PC-3 (cell line): ENCODE measurements around the gene MAN1B1. TPM values are rescaled to one million over a fixed set of nuclear protein-coding genes. Genes with fewer than 3 reads are reported as not detected.

Source experiments
- ATAC-seq: fragments of 200-7000 bp; cut with Tn5 transposase; 2 replicates; pipeline ENCODE4 v1.9.1; 2020; ENCODE audit warnings: mild to moderate bottlenecking, moderate library complexity
- BruUV-seq: library from RNA; stranded (reverse); fragments of 400-500 nt; replicated peaks from 2 replicates; lab custom pipeline; 2021; lab: Mats Ljungman, UMichigan
- CTCF ChIA-PET: fragments of 300-600 bp; sonication (Branson Sonifier 250); formaldehyde crosslinking; loops from one replicate; lab custom pipeline; 2022; ENCODE audit warnings: antibody characterized with exemption; lab: Charles Lee
- POLR2A ChIA-PET: fragments of 300-600 bp; sonication (Branson Sonifier 250); formaldehyde crosslinking; loops from one replicate; lab custom pipeline; 2022; ENCODE audit warnings: antibody characterized with exemption; ENCODE audit not compliant: unreplicated experiment; lab: Charles Lee
- DNase-seq: peaks from one replicate; pipeline ENCODE4 v3.0.0-alpha.2; 2015
- H2AFZ ChIP-seq: fragments of 300-600 bp; sonication (generic); 2 replicates; pipeline ENCODE4 v1.6.0; 2016; ENCODE audit warnings: antibody characterized with exemption, low read length
- H3F3A ChIP-seq: fragments of 300-600 bp; sonication (generic); one replicate; pipeline ENCODE4 v1.6.0; 2017; ENCODE audit warnings: antibody characterized with exemption, low read length, control low read depth, mild to moderate bottlenecking; ENCODE audit not compliant: unreplicated experiment
- H3K27ac ChIP-seq: fragments of 300-600 bp; sonication (generic); 2 replicates; pipeline ENCODE4 v1.5.1; 2016; ENCODE audit warnings: mild to moderate bottlenecking, low read length
- H3K27me3 ChIP-seq: fragments of 300-600 bp; sonication (generic); 2 replicates; pipeline ENCODE4 v1.6.1; 2016; ENCODE audit warnings: low read length, mixed read lengths
- H3K36me3 ChIP-seq: fragments of 300-600 bp; sonication (generic); 2 replicates; pipeline ENCODE4 v1.6.1; 2016; ENCODE audit warnings: low read depth, mixed run types, low read length, mixed read lengths
- H3K4me1 ChIP-seq: fragments of 300-600 bp; sonication (generic); 2 replicates; pipeline ENCODE4 v1.5.1; 2016; ENCODE audit warnings: low read length; ENCODE audit not compliant: insufficient read depth
- H3K4me2 ChIP-seq: fragments of 300-600 bp; sonication (generic); 2 replicates; pipeline ENCODE4 v1.6.0; 2016; ENCODE audit warnings: low read length
- H3K4me3 ChIP-seq: fragments of 300-600 bp; sonication (generic); 2 replicates; pipeline ENCODE4 v1.5.1; 2016; ENCODE audit warnings: mild to moderate bottlenecking, low read length, mixed read lengths
- H3K79me2 ChIP-seq: fragments of 300-600 bp; sonication (generic); 2 replicates; pipeline ENCODE4 v1.6.1; 2017; ENCODE audit warnings: low read length, mixed read lengths
- H3K9ac ChIP-seq: fragments of 300-600 bp; sonication (generic); 2 replicates; pipeline ENCODE4 v1.6.0; 2016; ENCODE audit warnings: mild to moderate bottlenecking, low read length
- H3K9me2 ChIP-seq: fragments of 300-600 bp; sonication (generic); replicated peaks from 2 replicates; pipeline ENCODE4 v1.6.1; 2016; ENCODE audit warnings: mixed run types, low read length, mixed read lengths
- H3K9me3 ChIP-seq: fragments of 300-600 bp; sonication (generic); 2 replicates; pipeline ENCODE4 v1.6.1; 2016; ENCODE audit warnings: low read length, mixed read lengths
- H4K20me1 ChIP-seq: fragments of 300-600 bp; sonication (generic); 2 replicates; pipeline ENCODE4 v1.6.1; 2016; ENCODE audit warnings: low read length, mixed read lengths
- EZH2 ChIP-seq: fragments of 300-600 bp; sonication (generic); IDR thresholded peaks from one replicate; pipeline ENCODE4 v1.6.1; 2017; ENCODE audit warnings: antibody characterized with exemption, mild to moderate bottlenecking, low read length; ENCODE audit not compliant: unreplicated experiment
- EZH2phosphoT487 ChIP-seq: fragments of 300-600 bp; sonication (generic); IDR thresholded peaks from 2 replicates; pipeline ENCODE4 v1.6.1; 2018; ENCODE audit warnings: mild to moderate bottlenecking, antibody characterized with exemption, low read length, borderline replicate concordance
- intact Hi-C: fragments of 100-400 bp; cut with micrococcal nuclease; formaldehyde crosslinking; loops from 2 replicates; pipeline ENCODE4 v1.9.0; 2023
- total RNA-seq: library from RNA; depleted of rRNA; stranded (reverse); fragments of >200 nt; gene quantifications from 2 replicates; pipeline ENCODE4 v1.2.3, GENCODE V29; 2014; rRNA removed
- TF ChIP-seq, protein P1 (sequence below): fragments of 300-600 bp; sonication (generic); conservative IDR thresholded peaks from 2 replicates; pipeline ENCODE4 v1.5.1; 2017; ENCODE audit warnings: antibody characterized with exemption, low read depth, mild to moderate bottlenecking, low read length

The MAN1B1 gene
- total RNA-seq, 1 experiment from 2014 or later = 65.5 TPM

DNA sequence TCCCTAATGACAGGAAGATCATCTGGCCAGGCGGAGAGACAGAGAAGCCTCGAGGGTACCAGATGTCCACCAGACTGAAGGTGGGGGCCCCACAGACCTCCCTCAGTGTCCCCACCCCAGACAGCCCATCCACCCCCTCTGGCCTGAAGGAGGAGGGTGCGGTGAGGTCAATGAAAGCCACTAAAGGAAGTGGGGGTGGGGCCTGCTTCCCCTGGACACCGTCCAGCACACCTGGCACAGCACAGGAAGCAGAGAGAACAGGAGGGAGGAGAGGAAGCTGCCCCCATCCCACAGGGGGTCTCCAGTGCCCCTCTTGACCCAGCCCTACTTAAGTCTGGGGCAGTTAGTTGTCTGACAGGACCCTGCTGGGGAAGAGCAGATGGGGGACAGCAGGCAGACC lies 71.8 kb downstream of the MAN1B1 start:
- intact Hi-C loops = no loop called here
- no peaks in the 10 kb centered on the region for H3K9me2 ChIP-seq
- H3K9ac ChIP-seq = no peak overlapping the region
- CTCF ChIA-PET = no interaction called here
- no peaks in the 10 kb centered on the region for H3K9me3 ChIP-seq
- H3K36me3 ChIP-seq = no peaks in the 10 kb centered on the region
- TF ChIP-seq EZH2 = no peak
- no peak for TF ChIP-seq EZH2phosphoT487
- TF ChIP-seq, protein P1, sequence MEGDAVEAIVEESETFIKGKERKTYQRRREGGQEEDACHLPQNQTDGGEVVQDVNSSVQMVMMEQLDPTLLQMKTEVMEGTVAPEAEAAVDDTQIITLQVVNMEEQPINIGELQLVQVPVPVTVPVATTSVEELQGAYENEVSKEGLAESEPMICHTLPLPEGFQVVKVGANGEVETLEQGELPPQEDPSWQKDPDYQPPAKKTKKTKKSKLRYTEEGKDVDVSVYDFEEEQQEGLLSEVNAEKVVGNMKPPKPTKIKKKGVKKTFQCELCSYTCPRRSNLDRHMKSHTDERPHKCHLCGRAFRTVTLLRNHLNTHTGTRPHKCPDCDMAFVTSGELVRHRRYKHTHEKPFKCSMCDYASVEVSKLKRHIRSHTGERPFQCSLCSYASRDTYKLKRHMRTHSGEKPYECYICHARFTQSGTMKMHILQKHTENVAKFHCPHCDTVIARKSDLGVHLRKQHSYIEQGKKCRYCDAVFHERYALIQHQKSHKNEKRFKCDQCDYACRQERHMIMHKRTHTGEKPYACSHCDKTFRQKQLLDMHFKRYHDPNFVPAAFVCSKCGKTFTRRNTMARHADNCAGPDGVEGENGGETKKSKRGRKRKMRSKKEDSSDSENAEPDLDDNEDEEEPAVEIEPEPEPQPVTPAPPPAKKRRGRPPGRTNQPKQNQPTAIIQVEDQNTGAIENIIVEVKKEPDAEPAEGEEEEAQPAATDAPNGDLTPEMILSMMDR = no peak
- POLR2A ChIA-PET = no interaction called here
- H3K4me2 ChIP-seq = no peak overlapping the region
- no peak overlapping the region for H3K27ac ChIP-seq
- no peaks in the 10 kb centered on the region; the same call in 1 of the 2 replicates for H3K4me1 ChIP-seq
- no peak for ATAC-seq
- no peak overlapping the region for H3K4me3 ChIP-seq
- peaks cover 17% of the 10 kb centered on the region for H3K27me3 ChIP-seq
- BruUV-seq = no TSS peak
- no peaks in the 10 kb centered on the region for H4K20me1 ChIP-seq
- no peaks in the 10 kb centered on the region for H3K79me2 ChIP-seq
- H3F3A ChIP-seq = no peaks in the 10 kb centered on the region
- no peak for DNase-seq
- no peak overlapping the region for H2AFZ ChIP-seq

Other genes with a start within 250 kb of the MAN1B1 start
- gene AJM1, start 244.5 kb upstream of the MAN1B1 start, total RNA-seq = 1.4 and 2.6 TPM in 2 replicates
- 83.2 and 111 TPM in 2 replicates for gene PHPT1, start 237.6 kb upstream of the MAN1B1 start, total RNA-seq
- 3.0 and 5.3 TPM in 2 replicates for gene MAMDC4, start 234.6 kb upstream of the MAN1B1 start, total RNA-seq
- 544 and 562 TPM in 2 replicates for gene EDF1, start 220.7 kb upstream of the MAN1B1 start, total RNA-seq
- gene TRAF2, start 200.5 kb upstream of the MAN1B1 start, total RNA-seq = 11.5 and 25.4 TPM in 2 replicates
- 138 and 159 TPM in 2 replicates for gene FBXW5, start 142.2 kb upstream of the MAN1B1 start, total RNA-seq
- 0.77 TPM in 1 of 2 replicates, not detected in the other for gene C8G, start 141.7 kb upstream of the MAN1B1 start, total RNA-seq
- gene LCN12, start 134.7 kb upstream of the MAN1B1 start, total RNA-seq = 0.55 TPM in 1 of 2 replicates, not detected in the other
- not detected in 2 replicates for gene PTGDS, start 109.5 kb upstream of the MAN1B1 start, total RNA-seq
- not detected in 2 replicates for gene LCNL1, start 104.0 kb upstream of the MAN1B1 start, total RNA-seq
- 113 and 137 TPM in 2 replicates for gene PAXX, start 94.6 kb upstream of the MAN1B1 start, total RNA-seq
- gene CLIC3, start 90.4 kb upstream of the MAN1B1 start, total RNA-seq = 1.4 and 4.3 TPM in 2 replicates
- gene ABCA2, start 58.7 kb upstream of the MAN1B1 start, total RNA-seq = 25.9 and 31.5 TPM in 2 replicates
- not detected in 2 replicates for gene FUT7, start 54.9 kb upstream of the MAN1B1 start, total RNA-seq
- 25.4 and 33.3 TPM in 2 replicates for gene NPDC1, start 40.8 kb upstream of the MAN1B1 start, total RNA-seq
- gene ENTPD2, start 32.9 kb upstream of the MAN1B1 start, total RNA-seq = 0.92 and 1.3 TPM in 2 replicates
- gene SAPCD2, start 16.4 kb upstream of the MAN1B1 start, total RNA-seq = 98.4 and 134 TPM in 2 replicates
- 5.0 and 6.4 TPM in 2 replicates for gene UAP1L1, start 9.5 kb upstream of the MAN1B1 start, total RNA-seq
- gene DPP7, start 27.7 kb downstream of the MAN1B1 start, total RNA-seq = 101 and 103 TPM in 2 replicates
- gene GRIN1, start 52.2 kb downstream of the MAN1B1 start, total RNA-seq = 0.11 TPM in 1 of 2 replicates, not detected in the other
- 0.40 and 2.0 TPM in 2 replicates for gene LRRC26, start 83.1 kb downstream of the MAN1B1 start, total RNA-seq
- gene TMEM210, start 85.1 kb downstream of the MAN1B1 start, total RNA-seq = not detected in 2 replicates
- 21.6 and 30.2 TPM in 2 replicates for gene ANAPC2, start 101.6 kb downstream of the MAN1B1 start, total RNA-seq
- gene SSNA1, start 101.7 kb downstream of the MAN1B1 start, total RNA-seq = 123 and 148 TPM in 2 replicates
- 11.3 and 14.7 TPM in 2 replicates for gene TPRN, start 113.8 kb downstream of the MAN1B1 start, total RNA-seq
- gene TMEM203, start 118.7 kb downstream of the MAN1B1 start, total RNA-seq = 31.3 and 36.4 TPM in 2 replicates
- 21.5 and 25.7 TPM in 2 replicates for gene NDOR1, start 118.7 kb downstream of the MAN1B1 start, total RNA-seq
- 1.7 and 2.8 TPM in 2 replicates for gene RNF208, start 135.3 kb downstream of the MAN1B1 start, total RNA-seq
- 0.29 and 1.3 TPM in 2 replicates for gene CYSRT1, start 138.2 kb downstream of the MAN1B1 start, total RNA-seq
- 1.2 and 1.7 TPM in 2 replicates for gene RNF224, start 140.5 kb downstream of the MAN1B1 start, total RNA-seq
- gene SLC34A3, start 143.9 kb downstream of the MAN1B1 start, total RNA-seq = 1.0 and 1.5 TPM in 2 replicates
- 424 and 599 TPM in 2 replicates for gene TUBB4B, start 154.3 kb downstream of the MAN1B1 start, total RNA-seq
- not detected in 2 replicates for gene STPG3, start 164.3 kb downstream of the MAN1B1 start, total RNA-seq
- 50.7 and 69.5 TPM in 2 replicates for gene NELFB, start 168.3 kb downstream of the MAN1B1 start, total RNA-seq
- 28.9 and 32.7 TPM in 2 replicates for gene TOR4A, start 190.7 kb downstream of the MAN1B1 start, total RNA-seq
- 35.5 and 36.8 TPM in 2 replicates for gene NRARP, start 215.3 kb downstream of the MAN1B1 start, total RNA-seq